Panc1 (cell line): Measurements from ENCODE around the gene USP40. TPM values are rescaled to one million over a fixed set of nuclear protein-coding genes. Genes with fewer than 3 reads are reported as not detected.

Source experiments
- ATAC-seq: fragments of 200-7000 bp; cut with Tn5 transposase; 2 replicates; pipeline ENCODE4 v1.9.1; 2020; ENCODE audit warnings: mild to moderate bottlenecking, moderate library complexity
- BruUV-seq: library from RNA; stranded (reverse); fragments of 400-500 nt; replicated peaks from 2 replicates; lab custom pipeline; 2021; lab: Mats Ljungman, UMichigan
- CTCF ChIA-PET: fragments of 300-600 bp; sonication (Branson Sonifier 250); formaldehyde crosslinking; loops from one replicate; lab custom pipeline; 2022; ENCODE audit warnings: antibody characterized with exemption; lab: Charles Lee
- POLR2A ChIA-PET: fragments of 300-600 bp; sonication (Branson Sonifier 250); formaldehyde crosslinking; loops from one replicate; lab custom pipeline; 2022; ENCODE audit warnings: antibody characterized with exemption; lab: Charles Lee
- DNase-seq: peaks from one replicate; pipeline ENCODE4 v3.0.0-alpha.2; 2010; ENCODE audit warnings: low read depth, low spot score
- H3K27ac ChIP-seq: 2 replicates; pipeline ENCODE4 v1.5.1; 2011; ENCODE audit warnings: mild to moderate bottlenecking, low read length, inconsistent platforms
- H3K27me3 ChIP-seq: fragments of 200-500 bp; sonication (Bioruptor generic); 2 replicates; pipeline ENCODE4 v1.6.0; 2014; ENCODE audit warnings: low read length, inconsistent platforms; ENCODE audit not compliant: control insufficient read depth, insufficient read depth
- H3K36me3 ChIP-seq: fragments of 200-500 bp; sonication (Bioruptor generic); 2 replicates; pipeline ENCODE4 v1.5.1; 2014; ENCODE audit warnings: inconsistent platforms, mild to moderate bottlenecking, low read length, moderate library complexity; ENCODE audit not compliant: control insufficient read depth, insufficient read depth
- H3K4me1 ChIP-seq: 2 replicates; pipeline ENCODE4 v1.5.1; 2011; ENCODE audit warnings: inconsistent platforms, mild to moderate bottlenecking, low read length, moderate library complexity; ENCODE audit not compliant: control insufficient read depth, insufficient read depth
- H3K4me3 ChIP-seq, 2 experiments: 2 replicates each; pipeline ENCODE4 v1.5.1; 2011 to 2012; ENCODE audit warnings: low read depth in 2 of 2, low read length in 2 of 2, mild to moderate bottlenecking in 2 of 2, inconsistent platforms in 1 of 2, moderate library complexity in 1 of 2
- H3K9me3 ChIP-seq: fragments of 200-500 bp; sonication (Bioruptor generic); 2 replicates; pipeline ENCODE4 v1.5.1; 2014; ENCODE audit warnings: low read depth, mild to moderate bottlenecking, inconsistent platforms, low read length, moderate library complexity; ENCODE audit not compliant: control insufficient read depth, insufficient read depth
- CTCF ChIP-seq: fragments of 450-650 bp; IDR thresholded peaks from 2 replicates; pipeline ENCODE4 v1.5.1; 2017; ENCODE audit warnings: mild to moderate bottlenecking
- POLR2AphosphoS5 ChIP-seq: IDR thresholded peaks from 2 replicates; pipeline ENCODE4 v1.6.1; 2012; ENCODE audit warnings: mild to moderate bottlenecking, low read depth, low read length, moderate library complexity
- REST ChIP-seq, 2 experiments: IDR thresholded peaks; 2 replicates each; pipeline ENCODE4 v1.6.1; 2011 to 2012; ENCODE audit warnings: low read depth in 2 of 2, control low read depth in 1 of 2, low read length in 1 of 2, mild to moderate bottlenecking in 1 of 2, moderate library complexity in 1 of 2; ENCODE audit not compliant: insufficient read depth in 1 of 2
- SIN3A ChIP-seq: IDR thresholded peaks from 2 replicates; pipeline ENCODE4 v1.6.1; 2012; ENCODE audit warnings: low read depth, mild to moderate bottlenecking, low read length, moderate library complexity, borderline replicate concordance; ENCODE audit not compliant: insufficient read depth
- TCF7L2 ChIP-seq: IDR thresholded peaks from 2 replicates; pipeline ENCODE4 v1.6.1; 2011; ENCODE audit warnings: mild to moderate bottlenecking, low read depth, low read length, inconsistent platforms
- in situ Hi-C: cut with HindIII; loops from 2 replicates; pipeline ENCODE4 v1.10.0; 2016; ENCODE audit warnings: low sequenced_read_pairs, low pct_unique_long_range_greater_than_20kb
- intact Hi-C: fragments of 100-400 bp; cut with micrococcal nuclease; formaldehyde crosslinking; loops from one replicate; pipeline ENCODE4 v1.10.0; 2022; ENCODE audit not compliant: unreplicated experiment
- total RNA-seq: library from RNA; stranded (reverse); gene quantifications from one replicate; pipeline ENCODE4 v1.2.1, GENCODE V29; 2021; ENCODE audit not compliant: unreplicated experiment

The USP40 gene
- total RNA-seq, 1 experiment from 2014 or later, result 26.6 TPM

GRCh38 chr2:233462826-233463470 lies 103.6 kb downstream of the USP40 start:
- ChIA-PET POLR2A (no interaction called here), CTCF (no interaction called here)
- intact Hi-C loops, result no loop called here
- TF ChIP-seq TCF7L2 (no peak), POLR2AphosphoS5 (no peak), SIN3A (no peak), CTCF (no peak), REST (IDR thresholded peaks at IDR 0.05; ENCODE audit: insufficient read depth in 1 of 2, low read depth in 2 of 2, low read length in 1 of 2) (no peak)
- Histone ChIP-seq H3K27me3 (no peaks in the 10 kb centered on the region), H3K36me3 (peaks cover 25% of the 10 kb centered on the region), H3K4me3 (no peak overlapping the region), H3K9me3 (no peaks in the 10 kb centered on the region), H3K4me1 (no peaks in the 10 kb centered on the region), H3K27ac (no peak overlapping the region)
- ATAC-seq (no peak), DNase-seq (no peak)
- in situ Hi-C loops, result no loop called here
- BruUV-seq, result no TSS peak

DNA sequence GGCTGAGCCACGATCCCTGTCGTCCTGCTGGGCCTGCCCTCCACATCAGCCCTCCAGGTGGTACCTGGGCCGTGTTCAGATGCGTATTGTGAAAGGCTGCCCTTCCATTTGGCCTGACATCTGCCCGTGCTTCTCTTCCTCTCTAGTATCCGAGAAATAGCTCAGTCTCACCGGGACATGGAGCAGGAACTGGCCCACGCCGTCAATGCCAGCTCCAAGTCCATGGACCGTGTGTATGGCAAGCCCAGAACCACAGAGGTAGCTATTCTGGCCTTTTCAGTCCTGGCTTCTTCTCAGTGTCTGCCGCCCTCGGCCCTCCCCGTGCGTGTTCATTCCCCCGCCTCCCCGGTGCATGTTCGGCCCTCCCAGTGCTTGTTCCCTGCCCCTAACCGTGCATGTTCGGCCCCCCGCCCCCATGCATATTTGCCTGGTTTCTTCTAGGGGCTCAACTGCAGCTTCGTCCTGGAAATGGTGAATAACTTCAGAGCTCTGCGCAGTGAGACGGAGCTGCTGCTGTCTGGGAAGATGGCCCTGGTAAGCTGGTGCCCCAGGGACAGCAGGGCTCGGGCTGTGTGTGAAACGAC lies 104.3 kb downstream of the USP40 start:
- DNase-seq, result no peak
- no peak overlapping the region for H3K4me3 ChIP-seq
- no peaks in the 10 kb centered on the region for H3K9me3 ChIP-seq
- ChIA-PET CTCF (interaction anchor here (0.6 kb wide), 1 partner anchor 371 kb away, joined by 3 read pairs; no protein-coding TSS in a partner anchor), POLR2A (no interaction called here)
- intact Hi-C loops (no loop called here), in situ Hi-C loops (no loop called here)
- no peak overlapping the region for H3K27ac ChIP-seq
- no peaks in the 10 kb centered on the region for H3K27me3 ChIP-seq
- peaks cover 27% of the 10 kb centered on the region for H3K36me3 ChIP-seq
- no TSS peak for BruUV-seq
- TF ChIP-seq SIN3A, result no peak
- no peak for TF ChIP-seq TCF7L2
- no peak for TF ChIP-seq REST (IDR thresholded peaks at IDR 0.05; ENCODE audit: insufficient read depth in 1 of 2, low read depth in 2 of 2, low read length in 1 of 2)
- no peak for TF ChIP-seq CTCF
- TF ChIP-seq POLR2AphosphoS5, result no peak
- ATAC-seq, result no peak
- no peaks in the 10 kb centered on the region for H3K4me1 ChIP-seq
